Ascending aorta (tissue), 2 donors: ENCODE data around the gene ARHGAP19. TPM values are rescaled to one million over a fixed set of nuclear protein-coding genes. Genes with fewer than 3 reads are reported as not detected.
A peak's percentile ranks its signal among the peaks of the same experiment; 100 is the strongest.

Experiments
- DNase-seq, 2 donors: peaks; one replicate each; pipeline ENCODE4 v3.0.0-alpha.2; 2019; ENCODE audit warnings: low spot score in 2 of 2
- H3K27ac ChIP-seq, 2 donors: fragments of 200-600 bp; sonication (generic); one replicate each; pipeline ENCODE4 v1.5.1; 2016 to 2017; ENCODE audit warnings: mild to moderate bottlenecking in 1 of 2
- H3K27me3 ChIP-seq: fragments of 200-600 bp; sonication (generic); one replicate; pipeline ENCODE4 v1.5.1; 2017
- H3K36me3 ChIP-seq, 2 donors: fragments of 200-600 bp; sonication (generic); one replicate each; pipeline ENCODE4 v1.5.1; 2016
- H3K4me1 ChIP-seq, 2 donors: fragments of 200-600 bp; sonication (generic); one replicate each; pipeline ENCODE4 v1.5.1; 2016 to 2017; ENCODE audit warnings: mild to moderate bottlenecking in 1 of 2
- H3K4me3 ChIP-seq, 2 donors: fragments of 200-600 bp; sonication (generic); one replicate each; pipeline ENCODE4 v1.5.1; 2016 to 2017; ENCODE audit warnings: mild to moderate bottlenecking in 1 of 2
- H3K9me3 ChIP-seq, 2 donors: fragments of 200-600 bp; sonication (generic); one replicate each; pipeline ENCODE4 v1.5.1; 2016
- intact Hi-C: fragments of 100-400 bp; cut with DNase I; formaldehyde crosslinking; loops from one replicate; pipeline ENCODE4 v1.15.1; 2023
- total RNA-seq: library from RNA; depleted of rRNA; stranded (reverse); fragments of >200 nt; gene quantifications from one replicate; pipeline ENCODE4 v1.1.0, GENCODE V29; 2016
- TF ChIP-seq, protein P1 (sequence below), 3 experiments: fragments of 200-600 bp in 2 of 3; fragments of 450-650 bp in 1 of 3; sonication (generic) in 2 of 3; IDR thresholded peaks; one replicate each; pipeline ENCODE4 v1.5.1; 2016 to 2019; ENCODE audit warnings: antibody characterized with exemption in 3 of 3, mild to moderate bottlenecking in 1 of 3, moderate library complexity in 1 of 3

Gene ARHGAP19
- total RNA-seq, 1 donor from 2014 or later: 4.5 TPM

GRCh38 chr10:97211229-97211628 is 81.2 kb downstream of the ARHGAP19 start:
- Histone ChIP-seq H3K27ac (no peak overlapping the region), H3K27me3 (no peaks in the 10 kb centered on the region), H3K4me1 (no peaks in the 10 kb centered on the region), H3K9me3 (no peaks in the 10 kb centered on the region), H3K4me3 (no peak overlapping the region), H3K36me3 (no peaks in the 10 kb centered on the region)
- DNase-seq: no peak
- TF ChIP-seq, protein P1, sequence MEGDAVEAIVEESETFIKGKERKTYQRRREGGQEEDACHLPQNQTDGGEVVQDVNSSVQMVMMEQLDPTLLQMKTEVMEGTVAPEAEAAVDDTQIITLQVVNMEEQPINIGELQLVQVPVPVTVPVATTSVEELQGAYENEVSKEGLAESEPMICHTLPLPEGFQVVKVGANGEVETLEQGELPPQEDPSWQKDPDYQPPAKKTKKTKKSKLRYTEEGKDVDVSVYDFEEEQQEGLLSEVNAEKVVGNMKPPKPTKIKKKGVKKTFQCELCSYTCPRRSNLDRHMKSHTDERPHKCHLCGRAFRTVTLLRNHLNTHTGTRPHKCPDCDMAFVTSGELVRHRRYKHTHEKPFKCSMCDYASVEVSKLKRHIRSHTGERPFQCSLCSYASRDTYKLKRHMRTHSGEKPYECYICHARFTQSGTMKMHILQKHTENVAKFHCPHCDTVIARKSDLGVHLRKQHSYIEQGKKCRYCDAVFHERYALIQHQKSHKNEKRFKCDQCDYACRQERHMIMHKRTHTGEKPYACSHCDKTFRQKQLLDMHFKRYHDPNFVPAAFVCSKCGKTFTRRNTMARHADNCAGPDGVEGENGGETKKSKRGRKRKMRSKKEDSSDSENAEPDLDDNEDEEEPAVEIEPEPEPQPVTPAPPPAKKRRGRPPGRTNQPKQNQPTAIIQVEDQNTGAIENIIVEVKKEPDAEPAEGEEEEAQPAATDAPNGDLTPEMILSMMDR (IDR thresholded peaks at IDR 0.05): no peak
- intact Hi-C loops: no loop called here

GRCh38 chr10:97210543-97210960 is 81.9 kb downstream of the ARHGAP19 start:
- Histone ChIP-seq H3K27me3 (no peaks in the 10 kb centered on the region), H3K9me3 (no peaks in the 10 kb centered on the region), H3K4me3 (no peak overlapping the region), H3K36me3 (no peaks in the 10 kb centered on the region), H3K4me1 (no peaks in the 10 kb centered on the region), H3K27ac (no peak overlapping the region)
- peak in 1 of 2 donors; percentile 82 for DNase-seq
- TF ChIP-seq, protein P1 (IDR thresholded peaks at IDR 0.05): peak; percentile 71 to 96 (median 94)
- intact Hi-C loops: loop anchor here (1.0 kb wide), 1 partner anchor 137 kb away; no protein-coding TSS in a partner anchor

DNA sequence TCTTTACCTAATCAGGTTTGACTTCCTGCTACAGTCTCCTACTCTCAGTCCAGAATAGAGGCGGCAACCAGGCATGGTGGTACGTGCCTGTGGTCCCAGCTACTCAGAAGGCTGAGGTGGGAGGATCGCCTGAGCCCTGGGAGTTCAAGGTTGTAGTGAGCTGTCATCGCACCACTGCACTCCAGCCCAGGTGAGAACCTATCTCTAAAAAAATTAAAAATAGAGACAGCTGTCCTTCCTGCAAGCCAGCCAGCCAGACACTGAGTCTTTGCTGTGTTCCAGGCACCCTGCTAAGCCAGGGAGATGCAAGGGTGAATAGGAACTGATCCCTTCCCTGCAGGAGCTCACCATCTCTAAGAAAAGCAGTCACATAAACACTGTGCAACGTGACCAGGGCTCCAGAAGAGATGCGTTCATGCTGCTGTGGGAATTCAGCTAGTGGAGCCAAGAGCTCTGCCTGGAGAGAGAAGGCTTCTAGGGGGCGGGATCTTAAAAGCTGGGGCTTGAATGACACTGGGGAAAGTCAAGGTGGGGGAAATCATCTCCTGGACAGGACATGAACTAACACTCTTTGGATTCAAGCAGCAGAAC is 84.6 kb downstream of the ARHGAP19 start:
- Histone ChIP-seq H3K4me3 (no peak overlapping the region), H3K27me3 (no peaks in the 10 kb centered on the region), H3K36me3 (no peaks in the 10 kb centered on the region), H3K9me3 (no peaks in the 10 kb centered on the region), H3K27ac (no peak overlapping the region), H3K4me1 (no peaks in the 10 kb centered on the region)
- TF ChIP-seq, protein P1 (IDR thresholded peaks at IDR 0.05): no peak
- DNase-seq: no peak
- intact Hi-C loops: no loop called here

- H3K36me3 ChIP-seq: no peaks in the 10 kb centered on the region
- H3K27me3 ChIP-seq: no peaks in the 10 kb centered on the region
- no peak for DNase-seq
- no peaks in the 10 kb centered on the region for H3K9me3 ChIP-seq
- no peaks in the 10 kb centered on the region for H3K4me1 ChIP-seq
- H3K4me3 ChIP-seq: no peak overlapping the region
- intact Hi-C loops: no loop called here
- TF ChIP-seq, protein P1 (IDR thresholded peaks at IDR 0.05): no peak
- H3K27ac ChIP-seq: no peak overlapping the region
These were observed 85.3 kb downstream of the ARHGAP19 start for GRCh38 chr10:97207131-97207530.

DNA sequence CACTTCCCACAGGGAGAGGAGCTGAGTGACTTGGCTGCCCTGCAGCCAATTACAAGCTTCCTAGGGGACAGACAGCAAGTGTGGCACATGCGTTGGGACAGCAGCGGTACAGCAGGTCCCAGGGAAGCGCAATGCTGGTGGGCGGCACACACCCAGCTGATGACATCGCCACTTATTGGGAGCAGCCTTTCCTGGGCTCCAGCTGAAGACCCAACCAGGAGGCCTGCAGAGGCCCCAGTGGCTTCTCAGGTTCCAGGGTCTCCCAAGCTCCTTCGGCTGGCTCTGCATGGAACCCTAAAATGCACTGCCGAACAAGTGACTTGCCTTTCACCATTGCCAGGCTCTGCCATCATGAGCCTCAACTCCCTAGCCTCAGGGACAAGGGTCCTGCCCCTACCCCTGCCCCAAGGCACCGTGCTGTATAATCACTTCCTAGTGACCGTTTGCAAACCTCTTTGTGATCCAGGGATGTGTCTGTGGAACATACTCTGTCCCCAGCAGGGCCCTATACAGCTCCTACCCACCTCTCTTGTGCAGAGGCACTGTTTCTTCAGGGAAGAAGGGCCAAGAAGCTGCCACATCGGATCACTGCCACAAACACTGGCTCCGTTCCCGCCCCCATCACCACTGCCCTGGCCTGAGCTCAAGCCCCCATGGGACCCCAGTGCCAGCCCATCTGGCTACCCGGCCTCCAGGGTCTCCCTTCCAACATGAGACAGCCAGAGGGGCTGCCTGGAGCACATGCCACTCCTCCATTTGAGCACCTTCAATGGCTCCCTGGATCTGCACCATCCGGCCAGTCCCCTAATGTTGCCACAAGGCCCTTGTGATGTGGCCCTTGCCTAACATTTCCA is 87.4 kb downstream of the ARHGAP19 start:
- no peaks in the 10 kb centered on the region for H3K9me3 ChIP-seq
- no peaks in the 10 kb centered on the region for H3K27me3 ChIP-seq
- intact Hi-C loops: no loop called here
- no peak overlapping the region for H3K4me3 ChIP-seq
- no peaks in the 10 kb centered on the region for H3K4me1 ChIP-seq
- H3K36me3 ChIP-seq: no peaks in the 10 kb centered on the region
- no peak for DNase-seq
- TF ChIP-seq, protein P1 (IDR thresholded peaks at IDR 0.05): no peak
- no peak overlapping the region for H3K27ac ChIP-seq
